WERI-Rb-1 (cell line): ENCODE measurements around the gene TNS1.

Experiments
- DNase-seq: peaks from one replicate; pipeline ENCODE4 v3.0.0-alpha.2; 2020
- H3K27ac ChIP-seq: fragments of 250-450 bp; sonication (Bioruptor Pico); 2 replicates; pipeline ENCODE4 v1.5.1; 2020; ENCODE audit warnings: mild to moderate bottlenecking, moderate library complexity
- H3K27me3 ChIP-seq: fragments of 250-450 bp; sonication (Bioruptor Pico); 2 replicates; pipeline ENCODE4 v1.5.1; 2021; ENCODE audit warnings: mild to moderate bottlenecking, low read depth, moderate library complexity; ENCODE audit not compliant: insufficient read depth, severe bottlenecking
- H3K36me3 ChIP-seq: fragments of 250-450 bp; sonication (Bioruptor Pico); 2 replicates; pipeline ENCODE4 v1.5.1; 2020; ENCODE audit warnings: mild to moderate bottlenecking, moderate library complexity
- H3K4me3 ChIP-seq: 2 replicates; pipeline ENCODE4 v1.5.1; 2011; ENCODE audit warnings: low read depth, mild to moderate bottlenecking, control low read depth, low read length
- H3K9me3 ChIP-seq: fragments of 250-450 bp; sonication (Bioruptor Pico); 2 replicates; pipeline ENCODE4 v1.5.1; 2021; ENCODE audit warnings: mild to moderate bottlenecking, moderate library complexity; ENCODE audit not compliant: severe bottlenecking
- TF ChIP-seq, protein P1 (sequence below): IDR thresholded peaks from 2 replicates; pipeline ENCODE4 v1.5.1; 2011; ENCODE audit warnings: low read depth, mild to moderate bottlenecking, control low read depth, inconsistent platforms, low read length

The TNS1 gene

GRCh38 chr2:217954051-217954450 lies 48.7 kb downstream of the TNS1 start:
- Histone ChIP-seq H3K4me3 (no peak overlapping the region), H3K27me3 (no peaks in the 10 kb centered on the region), H3K9me3 (no peaks in the 10 kb centered on the region), H3K27ac (peak overlapping the region; percentile 33), H3K36me3 (no peaks in the 10 kb centered on the region)
- no peak for DNase-seq
- TF ChIP-seq, protein P1, sequence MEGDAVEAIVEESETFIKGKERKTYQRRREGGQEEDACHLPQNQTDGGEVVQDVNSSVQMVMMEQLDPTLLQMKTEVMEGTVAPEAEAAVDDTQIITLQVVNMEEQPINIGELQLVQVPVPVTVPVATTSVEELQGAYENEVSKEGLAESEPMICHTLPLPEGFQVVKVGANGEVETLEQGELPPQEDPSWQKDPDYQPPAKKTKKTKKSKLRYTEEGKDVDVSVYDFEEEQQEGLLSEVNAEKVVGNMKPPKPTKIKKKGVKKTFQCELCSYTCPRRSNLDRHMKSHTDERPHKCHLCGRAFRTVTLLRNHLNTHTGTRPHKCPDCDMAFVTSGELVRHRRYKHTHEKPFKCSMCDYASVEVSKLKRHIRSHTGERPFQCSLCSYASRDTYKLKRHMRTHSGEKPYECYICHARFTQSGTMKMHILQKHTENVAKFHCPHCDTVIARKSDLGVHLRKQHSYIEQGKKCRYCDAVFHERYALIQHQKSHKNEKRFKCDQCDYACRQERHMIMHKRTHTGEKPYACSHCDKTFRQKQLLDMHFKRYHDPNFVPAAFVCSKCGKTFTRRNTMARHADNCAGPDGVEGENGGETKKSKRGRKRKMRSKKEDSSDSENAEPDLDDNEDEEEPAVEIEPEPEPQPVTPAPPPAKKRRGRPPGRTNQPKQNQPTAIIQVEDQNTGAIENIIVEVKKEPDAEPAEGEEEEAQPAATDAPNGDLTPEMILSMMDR: no peak

DNA sequence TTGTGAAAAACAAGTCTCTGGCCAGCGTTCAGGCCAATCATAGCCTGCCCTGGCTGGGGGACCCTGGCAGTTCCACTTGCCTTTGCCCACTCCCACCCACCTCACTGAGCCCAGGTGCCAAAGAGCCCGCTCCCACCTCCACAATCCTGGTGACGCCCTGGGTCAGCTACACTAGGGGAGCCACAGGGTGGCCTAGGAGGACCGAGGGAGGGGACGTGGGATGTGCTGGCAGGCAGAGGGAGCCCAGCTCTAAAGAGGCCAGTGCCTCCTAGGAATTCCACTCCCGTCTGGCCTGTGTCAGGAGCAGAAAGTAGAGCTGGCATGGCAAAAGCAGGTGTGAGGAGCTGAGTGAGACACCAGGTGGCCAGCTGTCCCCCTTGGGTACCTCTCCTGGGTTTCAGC lies 49.3 kb downstream of the TNS1 start:
- Histone ChIP-seq H3K27ac (peak overlapping the region; percentile 33), H3K36me3 (no peaks in the 10 kb centered on the region), H3K9me3 (no peaks in the 10 kb centered on the region), H3K4me3 (no peak overlapping the region), H3K27me3 (no peaks in the 10 kb centered on the region)
- DNase-seq: peak; percentile 56
- TF ChIP-seq, protein P1: peak; percentile 24; the same call in 1 of the 2 replicates

DNA sequence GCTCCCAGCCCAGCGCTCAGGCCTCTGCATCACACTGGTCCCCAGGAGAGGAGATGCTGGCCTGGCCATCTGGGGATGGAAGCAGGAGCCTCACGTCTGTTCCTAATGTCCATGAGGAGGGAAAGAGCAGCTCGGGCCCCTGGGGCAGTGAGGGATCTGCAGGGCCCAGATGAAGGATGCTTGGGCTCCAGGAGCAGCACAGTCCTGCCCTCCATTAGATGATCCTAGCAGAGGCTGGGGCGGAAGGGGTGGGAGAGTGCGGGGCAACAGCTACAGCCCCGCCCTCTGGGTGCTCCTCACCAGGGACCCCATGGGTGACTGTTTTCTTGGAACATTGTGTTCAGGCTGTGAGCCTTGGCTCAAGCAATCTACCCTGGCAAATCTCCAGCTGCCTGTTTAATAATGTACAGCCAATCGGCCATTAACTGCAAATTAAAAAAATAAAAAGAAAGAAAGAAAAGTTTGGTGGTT lies 49.7 kb downstream of the TNS1 start:
- no peaks in the 10 kb centered on the region for H3K27me3 ChIP-seq
- no peak overlapping the region for H3K4me3 ChIP-seq
- no peak for DNase-seq
- H3K9me3 ChIP-seq: no peaks in the 10 kb centered on the region
- no peak overlapping the region for H3K27ac ChIP-seq
- TF ChIP-seq, protein P1: no peak
- no peaks in the 10 kb centered on the region for H3K36me3 ChIP-seq

DNA sequence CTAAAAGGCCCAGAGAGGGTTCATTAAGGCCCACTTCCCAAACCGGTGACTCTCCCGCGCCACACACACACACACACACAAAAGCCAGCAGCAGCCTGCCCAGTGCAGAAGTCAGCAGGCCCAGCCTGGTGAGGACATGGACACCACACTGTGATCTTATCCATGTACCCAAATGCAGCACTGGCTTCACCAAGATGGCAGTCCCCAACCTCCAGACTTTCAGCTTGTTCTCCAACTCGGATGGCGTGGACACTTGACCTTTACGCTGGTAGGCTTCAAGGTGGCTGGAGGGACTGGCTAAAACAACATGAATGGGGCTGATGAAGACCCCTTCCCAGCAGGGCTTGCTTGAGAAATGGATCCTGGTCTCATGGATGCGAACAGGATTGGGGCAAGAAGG lies 50.4 kb downstream of the TNS1 start:
- no peak for DNase-seq
- H3K27me3 ChIP-seq: no peaks in the 10 kb centered on the region
- no peak overlapping the region for H3K27ac ChIP-seq
- H3K4me3 ChIP-seq: no peak overlapping the region
- H3K36me3 ChIP-seq: no peaks in the 10 kb centered on the region
- H3K9me3 ChIP-seq: no peaks in the 10 kb centered on the region
- TF ChIP-seq, protein P1: no peak

DNA sequence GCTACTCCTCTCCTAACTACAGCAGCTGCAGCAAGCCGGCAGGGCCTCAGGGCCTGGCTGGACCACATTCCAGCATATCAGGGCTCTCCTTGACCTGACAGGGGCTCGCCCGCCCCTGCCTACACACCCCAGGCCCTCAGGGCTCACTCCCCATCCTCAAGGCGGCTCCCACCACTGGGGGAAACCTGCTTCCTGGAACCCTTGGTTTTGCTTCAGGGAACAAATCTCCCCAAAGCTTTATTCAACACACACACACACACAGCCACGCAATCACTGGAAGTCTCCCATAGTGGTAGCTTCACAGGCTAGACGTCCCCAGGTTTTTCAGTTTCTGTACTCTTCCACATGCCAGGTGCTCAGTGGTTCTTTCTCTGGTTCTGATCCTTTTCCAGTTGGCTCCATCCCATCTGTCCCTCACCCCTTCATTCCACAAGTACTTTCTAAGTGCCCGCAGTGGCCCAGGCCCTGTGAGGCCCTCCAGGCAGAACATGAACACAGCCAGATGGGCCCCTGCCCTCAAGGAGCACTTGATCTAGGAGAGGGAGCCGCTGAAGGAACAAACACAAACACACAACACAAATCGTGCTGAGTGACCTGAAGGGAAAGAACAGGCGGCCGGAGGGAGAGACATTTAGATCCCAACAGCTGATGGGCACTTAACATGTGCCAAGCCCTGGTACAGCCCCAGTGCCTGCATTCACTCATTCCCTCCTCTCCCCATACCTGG lies 51.1 kb downstream of the TNS1 start:
- no peak for DNase-seq
- H3K27me3 ChIP-seq: no peaks in the 10 kb centered on the region
- no peaks in the 10 kb centered on the region for H3K36me3 ChIP-seq
- H3K27ac ChIP-seq: no peak overlapping the region
- H3K4me3 ChIP-seq: no peak overlapping the region
- no peaks in the 10 kb centered on the region for H3K9me3 ChIP-seq
- TF ChIP-seq, protein P1: no peak

- TF ChIP-seq, protein P1: no peak
- H3K9me3 ChIP-seq: no peaks in the 10 kb centered on the region
- H3K4me3 ChIP-seq: no peak overlapping the region
- DNase-seq: no peak
- no peaks in the 10 kb centered on the region for H3K27me3 ChIP-seq
- no peaks in the 10 kb centered on the region for H3K36me3 ChIP-seq
- H3K27ac ChIP-seq: no peak overlapping the region
Observed at GRCh38 chr2:217951091-217951490, 51.7 kb downstream of the TNS1 start.
